Measurements from ENCODE around the gene RAP1GDS1. TPM values are rescaled to one million over a fixed set of nuclear protein-coding genes. Genes with fewer than 3 reads are reported as not detected.
"Not testable (repeated sequence)": the region's sequence is repeated elsewhere in the genome, so short reads cannot be mapped to it uniquely, and the experiment has no call there.

Gene RAP1GDS1
- polyA plus RNA-seq, 4 donors: 21.7 to 37.5 (median 33.5) TPM

GRCh38 chr4:98423009-98423408 lies 161.8 kb downstream of the RAP1GDS1 start:
- no peak for DNase-seq (ENCODE audit: low read depth in 4 of 4, low spot score in 3 of 4)

GRCh38 chr4:98430708-98431403 lies 169.7 kb downstream of the RAP1GDS1 start:
- no peak for DNase-seq (ENCODE audit: low read depth in 4 of 4, low spot score in 3 of 4)

GRCh38 chr4:98433691-98434090 lies 172.5 kb downstream of the RAP1GDS1 start:
- DNase-seq (ENCODE audit: low read depth in 4 of 4, low spot score in 3 of 4): no peak

- DNase-seq (ENCODE audit: low read depth in 4 of 4, low spot score in 3 of 4): no peak
These were observed 173.6 kb downstream of the RAP1GDS1 start for GRCh38 chr4:98434816-98435215.

- no peak for DNase-seq (ENCODE audit: low read depth in 4 of 4, low spot score in 3 of 4)
These were observed 183.2 kb downstream of the RAP1GDS1 start for GRCh38 chr4:98444371-98444770.

GRCh38 chr4:98446499-98447375 lies 185.6 kb downstream of the RAP1GDS1 start:
- no peak for DNase-seq (ENCODE audit: low read depth in 4 of 4, low spot score in 3 of 4)

- no peak for DNase-seq (ENCODE audit: low read depth in 4 of 4, low spot score in 3 of 4)
These were observed 186.5 kb downstream of the RAP1GDS1 start for GRCh38 chr4:98447648-98448047.

GRCh38 chr4:98448908-98449307 lies 187.7 kb downstream of the RAP1GDS1 start:
- DNase-seq (ENCODE audit: low read depth in 4 of 4, low spot score in 3 of 4): no peak

- no peak for DNase-seq (ENCODE audit: low read depth in 4 of 4, low spot score in 3 of 4)
These were observed 190.9 kb downstream of the RAP1GDS1 start for GRCh38 chr4:98452091-98452490.

GRCh38 chr4:98457422-98457821 lies 196.2 kb downstream of the RAP1GDS1 start:
- DNase-seq (ENCODE audit: low read depth in 4 of 4, low spot score in 3 of 4): not testable (repeated sequence)

GRCh38 chr4:98461121-98461865 lies 200.1 kb downstream of the RAP1GDS1 start:
- DNase-seq (ENCODE audit: low read depth in 4 of 4, low spot score in 3 of 4): not testable (repeated sequence)

- DNase-seq (ENCODE audit: low read depth in 4 of 4, low spot score in 3 of 4): no peak
These were observed 201.3 kb downstream of the RAP1GDS1 start for GRCh38 chr4:98462487-98462886.

GRCh38 chr4:98466868-98467599 lies 205.8 kb downstream of the RAP1GDS1 start:
- DNase-seq (ENCODE audit: low read depth in 4 of 4, low spot score in 3 of 4): no peak

GRCh38 chr4:98467627-98468072 lies 206.5 kb downstream of the RAP1GDS1 start:
- peak; percentile 68 to 85 (median 74) for DNase-seq (ENCODE audit: low read depth in 4 of 4, low spot score in 3 of 4)

GRCh38 chr4:98468709-98469108 lies 207.5 kb downstream of the RAP1GDS1 start:
- no peak for DNase-seq (ENCODE audit: low read depth in 4 of 4, low spot score in 3 of 4)

GRCh38 chr4:98469771-98470170 lies 208.6 kb downstream of the RAP1GDS1 start:
- DNase-seq (ENCODE audit: low read depth in 4 of 4, low spot score in 3 of 4): no peak

- DNase-seq (ENCODE audit: low read depth in 4 of 4, low spot score in 3 of 4): no peak
These were observed 209.2 kb downstream of the RAP1GDS1 start for GRCh38 chr4:98470366-98470765.

- DNase-seq (ENCODE audit: low read depth in 4 of 4, low spot score in 3 of 4): no peak
These were observed 209.6 kb downstream of the RAP1GDS1 start for GRCh38 chr4:98470831-98471230.

- no peak for DNase-seq (ENCODE audit: low read depth in 4 of 4, low spot score in 3 of 4)
These were observed 211.9 kb downstream of the RAP1GDS1 start for GRCh38 chr4:98473046-98473445.

- no peak for DNase-seq (ENCODE audit: low read depth in 4 of 4, low spot score in 3 of 4)
These were observed 213.2 kb downstream of the RAP1GDS1 start for GRCh38 chr4:98474408-98474844.

Measured in left renal pelvis (tissue), 4 donors.